Left colon (tissue), 2 donors: ENCODE measurements around the gene IAH1. TPM values are rescaled to one million over a fixed set of nuclear protein-coding genes. Genes with fewer than 3 reads are reported as not detected.

Source experiments
- ATAC-seq: fragments of 200-7000 bp; cut with Tn5 transposase; one replicate; pipeline ENCODE4 v1.9.1; 2020; ENCODE audit warnings: mild to moderate bottlenecking, moderate library complexity
- DNase-seq, 2 donors: peaks; one replicate each; pipeline ENCODE4 v3.0.0-alpha.2; 2020
- intact Hi-C, 2 donors: fragments of 100-400 bp; cut with DNase I in 1 of 2; cut with micrococcal nuclease in 1 of 2; formaldehyde crosslinking; loops; one replicate each; pipeline versions ENCODE4 v1.11.2 to v1.14.0; 2022; cut with DNase I, micrococcal nuclease
- long read RNA-seq: library from polyadenylated mRNA; unstranded; transcript quantifications from one replicate; pipeline ENCODE4 v2.0.0, GENCODE V29; 2021
- total RNA-seq, 2 donors: library from RNA; stranded (reverse); fragmentation: NEBNext Ultra II Directional; extraction: Animal tissue kit (Norgen Biotek cat#: 25700); gene quantifications; one replicate each; pipeline ENCODE4 v1.2.1, GENCODE V29; 2021
- donor health status: DM: no; HTN: no; CAD: no.
- donor health status: DM: yes; HTN: yes; CAD: no.

The IAH1 gene
- 10 to 100 TPM; 44.7 to 47.5 TPM for total RNA-seq
- long read RNA-seq, transcript IAH1-215 (6 exons, 1,266 nt): major isoform, 17 of 26 reads
- long read RNA-seq, partial matches to known transcripts: 3 of 26 reads
- long read RNA-seq, other reads (novel, unspliced or antisense): 4 of 26 reads

GRCh38 chr2:9474361-9475057 is at the start of gene IAH1:
Gene IAH1 (plus strand): TSS chr2:9474551. CDS start chr2:9474567, 16 bp downstream.
- intact Hi-C loops: no loop called here
- ATAC-seq (peak; percentile 82), DNase-seq (peak; percentile 49 to 79)

GRCh38 chr2:9428965-9429577 is 45.3 kb upstream of the IAH1 start:
- intact Hi-C loops: no loop called here
- no peak for ATAC-seq
- DNase-seq: no peak

GRCh38 chr2:9430316-9431293 is 43.7 kb upstream of the IAH1 start:
- intact Hi-C loops: no loop called here
- ATAC-seq (no peak), DNase-seq (no peak)

GRCh38 chr2:9434489-9434888 is 39.9 kb upstream of the IAH1 start:
- intact Hi-C loops: no loop called here
- DNase-seq (no peak), ATAC-seq (no peak)

GRCh38 chr2:9439536-9439935 is 34.8 kb upstream of the IAH1 start:
- DNase-seq (no peak), ATAC-seq (no peak)
- intact Hi-C loops: no loop called here

- no peak for DNase-seq
- ATAC-seq: no peak
- intact Hi-C loops: no loop called here
Measured at GRCh38 chr2:9440058-9440727, 34.2 kb upstream of the IAH1 start.

GRCh38 chr2:9441556-9441955 is 32.8 kb upstream of the IAH1 start:
- intact Hi-C loops: no loop called here
- ATAC-seq (no peak), DNase-seq (no peak)

GRCh38 chr2:9443526-9443925 is 30.8 kb upstream of the IAH1 start:
- DNase-seq (no peak), ATAC-seq (no peak)
- intact Hi-C loops: no loop called here

GRCh38 chr2:9445089-9445488 is 29.3 kb upstream of the IAH1 start:
- ATAC-seq (no peak), DNase-seq (no peak)
- intact Hi-C loops: no loop called here

GRCh38 chr2:9451231-9451630 is 23.1 kb upstream of the IAH1 start:
- intact Hi-C loops: no loop called here
- no peak for ATAC-seq
- no peak for DNase-seq

GRCh38 chr2:9460441-9461017 is 13.8 kb upstream of the IAH1 start:
- no peak for DNase-seq
- no peak for ATAC-seq
- intact Hi-C loops: no loop called here

GRCh38 chr2:9461079-9461478 is 13.3 kb upstream of the IAH1 start:
- ATAC-seq: no peak
- intact Hi-C loops: no loop called here

GRCh38 chr2:9462313-9462712 is 12.0 kb upstream of the IAH1 start:
- no peak for ATAC-seq
- no peak for DNase-seq
- intact Hi-C loops: no loop called here

More at GRCh38 chr2:9461079-9461478, 13.3 kb upstream of the IAH1 start:
- DNase-seq: no peak

GRCh38 chr2:9462886-9463697 is 11.3 kb upstream of the IAH1 start:
- intact Hi-C loops: no loop called here
- DNase-seq: no peak
- no peak for ATAC-seq

GRCh38 chr2:9463698-9464034 is 10.7 kb upstream of the IAH1 start:
- intact Hi-C loops: no loop called here
- DNase-seq (no peak), ATAC-seq (no peak)

- intact Hi-C loops: no loop called here
- no peak for ATAC-seq
- DNase-seq: no peak
Measured at GRCh38 chr2:9465170-9465569, 9.2 kb upstream of the IAH1 start.

- DNase-seq (no peak), ATAC-seq (no peak)
- intact Hi-C loops: no loop called here
Measured at GRCh38 chr2:9466147-9466683, 8.1 kb upstream of the IAH1 start.

GRCh38 chr2:9467687-9468086 is 6.7 kb upstream of the IAH1 start:
- DNase-seq: no peak
- ATAC-seq: no peak
- intact Hi-C loops: no loop called here
